ENCODE results near the gene KPNB1.
A peak's percentile ranks its signal among the peaks of the same experiment; 100 is the strongest.

KPNB1 gene

DNA sequence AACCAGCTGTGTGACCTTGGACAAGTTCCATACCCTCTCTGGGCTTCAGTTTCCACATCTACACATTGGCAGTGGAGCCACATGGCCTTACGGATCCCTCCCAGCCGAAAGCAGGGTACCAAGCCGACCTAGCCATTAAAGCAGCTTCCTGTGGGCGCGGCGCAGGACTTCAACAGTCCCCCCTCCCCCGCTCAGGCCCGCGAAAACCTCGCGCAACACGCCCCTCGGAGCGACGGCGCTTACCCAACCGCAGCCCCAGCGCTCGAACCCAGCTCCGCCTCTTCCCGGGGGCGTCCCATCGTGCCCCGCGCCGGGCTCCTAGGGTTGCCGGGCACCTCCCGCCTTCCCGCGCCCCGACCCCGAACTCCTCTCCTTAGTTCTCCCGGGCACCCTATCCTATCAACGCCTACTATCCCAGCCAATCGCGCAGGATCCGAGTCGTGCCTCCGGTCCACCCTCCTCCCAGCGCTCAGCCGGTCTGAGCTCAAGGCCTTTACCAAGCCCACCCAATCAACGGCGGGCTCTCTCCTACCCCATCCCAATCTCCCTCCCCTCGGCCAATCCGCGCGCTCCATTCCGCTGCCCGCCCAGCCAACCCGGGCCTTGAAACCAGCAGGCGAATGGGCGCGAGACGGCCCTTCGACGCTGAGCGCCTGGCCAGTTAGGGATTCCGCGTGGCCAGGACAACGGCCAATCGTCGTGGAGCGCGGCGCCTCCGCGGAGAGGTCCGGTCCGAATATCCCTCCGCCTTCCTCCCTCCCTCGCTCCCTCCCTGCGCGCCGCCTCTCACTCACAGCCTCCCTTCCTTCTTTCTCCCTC lies at the start of gene KPNB1:
TSS of gene KPNB1 (plus strand) at position 767 of the 819 bp plus-strand sequence. CDS start 326 bp downstream, outside the sequence.
- peaks cover 21% of the 10 kb centered on the region for H3K36me3 Mint-ChIP-seq
- peak within 1 kb of the TSS; percentile 94 for H3K4me3 Mint-ChIP-seq
- peaks cover 39% of the 10 kb centered on the region for H3K4me1 Mint-ChIP-seq
- no peaks in the 10 kb centered on the region for H3K27me3 Mint-ChIP-seq
- peak; percentile 92 for ATAC-seq
- H3K27ac Mint-ChIP-seq, result peak within 1 kb of the TSS; percentile 90
- no peaks in the 10 kb centered on the region for H3K9me3 Mint-ChIP-seq

DNA sequence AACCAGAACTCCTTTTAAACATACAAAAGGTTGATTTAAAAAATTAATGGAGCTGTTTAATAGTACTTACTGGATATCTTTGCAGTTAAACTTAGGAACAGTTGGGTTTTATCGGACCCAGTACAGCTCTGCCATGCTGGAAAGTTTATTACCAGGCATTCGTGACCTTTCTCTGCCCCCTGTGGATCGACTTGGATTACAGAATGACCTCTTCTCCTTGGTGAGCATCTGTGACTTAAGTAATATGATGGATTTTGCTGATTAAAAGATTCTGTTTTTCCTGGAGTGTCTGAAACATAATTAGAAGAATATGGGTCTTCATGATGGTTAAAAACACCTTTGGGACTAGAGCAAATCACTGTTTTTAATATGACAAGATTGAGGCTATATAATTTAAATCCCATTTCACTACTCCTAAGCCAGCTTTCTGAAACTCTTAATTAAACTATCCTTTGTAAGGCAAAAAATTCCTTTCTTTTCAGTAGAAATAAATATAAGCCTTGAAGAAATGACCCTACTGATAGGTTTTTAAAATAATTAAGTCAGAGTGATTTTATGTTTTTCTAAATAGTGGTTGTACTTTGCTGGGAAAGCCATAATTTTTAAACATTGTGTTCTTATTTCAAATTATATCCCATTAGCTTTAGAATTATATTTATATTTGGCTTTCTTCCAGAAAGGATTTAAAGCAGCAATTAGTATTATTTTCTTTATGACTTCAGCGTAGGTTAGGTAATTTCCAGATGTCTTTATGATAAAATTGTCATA lies 45.7 kb upstream of the KPNB1 start:
- Mint-ChIP-seq H3K4me1 (no peaks in the 10 kb centered on the region), H3K27ac (no peak overlapping the region), H3K9me3 (no peaks in the 10 kb centered on the region), H3K4me3 (no peak overlapping the region), H3K36me3 (peaks cover 52% of the 10 kb centered on the region), H3K27me3 (no peaks in the 10 kb centered on the region)
- no peak for ATAC-seq

DNA sequence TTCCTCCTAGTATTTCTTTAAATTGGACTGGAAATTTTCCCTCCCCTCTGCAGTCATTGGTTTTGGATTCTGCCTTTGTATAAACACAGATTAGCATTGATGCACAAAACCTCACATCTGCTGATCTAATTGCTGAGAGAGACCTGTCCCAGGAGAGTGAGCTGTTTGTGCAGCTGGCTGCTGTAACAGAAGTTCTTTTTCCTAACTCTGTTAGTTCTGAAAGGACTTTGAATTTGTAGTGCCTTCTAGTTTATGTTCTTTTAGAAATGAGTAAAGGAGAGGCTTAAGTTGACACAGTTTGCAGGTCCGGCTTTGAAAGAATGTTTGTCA lies 45.2 kb upstream of the KPNB1 start:
- H3K36me3 Mint-ChIP-seq, result peaks cover 55% of the 10 kb centered on the region
- no peak for ATAC-seq

DNA sequence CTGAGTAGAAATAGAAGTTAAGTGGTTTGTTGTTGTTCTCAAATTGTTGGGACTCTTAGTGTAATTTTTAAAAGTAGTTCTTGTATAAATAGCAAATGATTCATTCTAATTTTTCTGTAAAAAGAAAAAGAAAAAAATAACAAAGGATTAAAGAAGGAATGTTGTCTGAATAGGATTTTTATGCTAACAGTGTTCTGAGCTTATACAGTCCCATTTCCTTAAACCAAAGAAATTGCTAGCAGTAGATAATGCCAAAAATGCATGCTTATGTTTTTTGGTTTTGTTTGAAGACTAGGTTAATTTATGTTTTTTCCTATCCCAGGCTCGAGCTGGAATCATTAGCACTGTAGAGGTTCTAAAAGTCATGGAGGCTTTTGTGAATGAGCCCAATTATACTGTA lies 44.7 kb upstream of the KPNB1 start:
- Mint-ChIP-seq H3K4me3 (no peak overlapping the region), H3K9me3 (no peaks in the 10 kb centered on the region), H3K27ac (no peak overlapping the region), H3K27me3 (no peaks in the 10 kb centered on the region), H3K36me3 (peaks cover 59% of the 10 kb centered on the region), H3K4me1 (no peaks in the 10 kb centered on the region)
- no peak for ATAC-seq

More for the DNA sequence above, 45.2 kb upstream of the KPNB1 start:
- Mint-ChIP-seq H3K4me1 (no peaks in the 10 kb centered on the region), H3K9me3 (no peaks in the 10 kb centered on the region), H3K27me3 (no peaks in the 10 kb centered on the region), H3K4me3 (no peak overlapping the region), H3K27ac (no peak overlapping the region)

DNA sequence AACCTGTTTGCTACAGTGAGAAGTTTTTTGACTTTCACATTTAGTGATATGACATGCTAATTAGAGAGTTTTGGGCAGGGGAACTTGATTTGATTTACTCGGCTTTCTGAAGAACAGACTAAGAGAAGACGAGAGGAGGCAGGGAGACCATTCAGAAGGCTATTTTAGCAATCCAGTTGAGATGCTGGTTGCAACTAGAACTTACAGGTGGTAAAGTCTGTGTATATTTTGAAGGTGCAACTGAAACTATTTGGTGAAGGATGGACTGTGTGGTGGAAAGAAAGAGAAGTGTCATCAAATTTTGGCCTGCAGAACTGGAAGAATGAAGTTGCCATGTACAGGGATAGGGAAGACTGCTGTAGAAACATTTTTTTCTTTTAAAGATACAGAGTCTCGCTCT lies 42.2 kb upstream of the KPNB1 start:
- Mint-ChIP-seq H3K9me3 (no peaks in the 10 kb centered on the region), H3K4me1 (no peaks in the 10 kb centered on the region), H3K27ac (peak overlapping the region; percentile 7), H3K4me3 (no peak overlapping the region), H3K27me3 (no peaks in the 10 kb centered on the region), H3K36me3 (peaks cover 55% of the 10 kb centered on the region)
- ATAC-seq, result no peak

DNA sequence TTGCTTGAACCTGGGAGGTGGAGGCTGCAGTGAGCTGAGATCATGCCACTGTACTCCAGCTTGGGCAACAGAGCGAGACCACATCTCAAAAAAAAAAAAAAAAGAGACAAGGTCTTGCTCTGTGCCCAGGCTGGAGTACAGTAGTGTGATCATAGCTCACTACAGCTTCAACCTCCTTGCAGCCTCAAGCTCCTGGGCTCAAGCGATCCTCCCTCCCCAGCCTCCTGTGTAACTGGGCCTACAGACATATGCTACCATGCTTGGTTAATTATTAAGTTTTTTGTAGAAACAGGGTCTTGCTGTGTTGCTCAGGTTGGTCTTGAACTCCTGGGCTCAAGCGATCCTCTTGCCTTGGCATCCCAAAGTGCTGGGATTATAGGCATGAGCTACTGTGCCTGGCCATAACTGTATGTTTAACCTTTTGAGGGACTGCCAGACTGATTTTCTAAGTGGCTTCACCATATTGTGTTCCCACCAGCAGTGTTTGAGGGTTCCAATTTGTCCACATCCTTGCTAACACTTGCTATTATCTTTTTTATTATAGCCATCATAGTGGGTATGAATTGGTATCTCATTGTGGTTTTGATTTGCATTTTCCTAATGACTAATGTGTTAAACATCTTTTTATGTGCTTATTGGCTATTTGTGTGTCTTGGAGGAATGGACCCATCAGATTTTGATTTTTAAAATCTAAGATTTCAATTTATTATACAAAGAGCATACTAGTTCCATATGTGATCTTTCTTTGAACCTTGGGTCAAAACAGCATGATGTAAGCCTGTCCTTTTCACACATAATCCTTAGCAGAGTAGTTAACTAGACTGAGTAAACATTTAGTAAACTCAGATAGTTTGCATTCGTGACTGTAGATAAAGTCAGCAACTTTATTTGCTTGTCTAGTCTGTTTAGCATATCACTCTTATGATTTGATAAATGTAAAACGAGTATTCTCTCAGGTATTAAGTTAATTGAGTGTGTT lies 38.1 kb upstream of the KPNB1 start:
- H3K9me3 Mint-ChIP-seq, result no peaks in the 10 kb centered on the region
- no peaks in the 10 kb centered on the region for H3K27me3 Mint-ChIP-seq
- H3K4me3 Mint-ChIP-seq, result no peak overlapping the region
- ATAC-seq, result no peak
- no peaks in the 10 kb centered on the region for H3K4me1 Mint-ChIP-seq
- no peak overlapping the region for H3K27ac Mint-ChIP-seq
- peaks cover 40% of the 10 kb centered on the region for H3K36me3 Mint-ChIP-seq

DNA sequence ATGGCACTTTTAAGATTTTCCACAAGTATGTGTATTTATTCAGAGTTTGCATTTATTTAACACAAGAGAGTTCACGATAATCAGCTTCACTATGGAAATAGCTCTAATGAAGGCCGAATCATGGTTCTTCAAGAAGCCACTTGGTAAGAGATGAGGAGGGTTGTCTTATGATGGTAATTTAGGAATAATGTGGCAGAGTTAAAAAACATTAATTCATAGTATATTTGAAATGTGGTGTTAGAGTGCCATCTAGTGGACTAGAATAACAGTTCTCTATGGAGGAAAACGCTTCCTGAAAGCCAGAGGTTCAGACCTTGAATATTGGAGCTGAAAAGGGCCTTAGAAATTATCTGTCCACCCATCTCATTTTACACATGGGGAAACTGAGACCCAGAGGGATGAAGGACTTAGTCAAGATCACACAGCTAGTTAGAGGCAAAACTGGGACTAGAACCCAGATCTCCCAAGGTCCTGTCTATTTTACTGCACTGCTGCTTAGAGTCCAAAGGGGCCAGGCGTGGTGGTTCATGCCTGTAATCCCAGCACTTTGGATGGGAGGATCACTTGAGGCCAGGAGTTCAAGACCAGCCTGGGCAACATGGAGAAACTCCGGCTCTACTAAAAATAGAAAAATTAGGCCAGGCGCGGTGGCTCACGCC lies 33.8 kb upstream of the KPNB1 start:
- peak overlapping the region; percentile 30 for H3K27ac Mint-ChIP-seq
- H3K4me1 Mint-ChIP-seq, result no peaks in the 10 kb centered on the region
- H3K27me3 Mint-ChIP-seq, result no peaks in the 10 kb centered on the region
- no peak overlapping the region for H3K4me3 Mint-ChIP-seq
- H3K9me3 Mint-ChIP-seq, result no peaks in the 10 kb centered on the region
- peaks cover 28% of the 10 kb centered on the region for H3K36me3 Mint-ChIP-seq
- ATAC-seq, result no peak

DNA sequence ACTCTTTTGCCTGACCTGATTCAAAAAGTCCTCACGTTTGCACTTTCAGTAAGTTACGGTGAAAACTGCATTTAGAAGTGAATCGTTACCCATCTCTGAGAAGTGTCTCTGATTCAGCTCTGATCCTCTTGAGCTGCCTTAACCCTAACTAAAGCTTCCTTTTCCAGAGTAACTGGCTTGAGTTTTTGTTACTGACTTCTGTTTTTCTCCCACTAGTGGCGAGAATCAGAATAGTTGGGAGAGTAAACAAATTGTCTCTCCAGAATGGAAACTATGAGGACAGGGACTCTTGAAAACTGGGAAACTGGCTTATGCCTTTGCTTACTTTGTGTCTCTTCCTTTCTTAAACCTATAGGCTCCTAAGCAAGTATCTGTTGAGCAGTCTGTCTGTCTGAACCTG lies 31.3 kb upstream of the KPNB1 start:
- no peaks in the 10 kb centered on the region for H3K4me1 Mint-ChIP-seq
- H3K27me3 Mint-ChIP-seq, result no peaks in the 10 kb centered on the region
- H3K4me3 Mint-ChIP-seq, result no peak overlapping the region
- no peak overlapping the region for H3K27ac Mint-ChIP-seq
- no peaks in the 10 kb centered on the region for H3K9me3 Mint-ChIP-seq
- peaks cover 28% of the 10 kb centered on the region for H3K36me3 Mint-ChIP-seq
- no peak for ATAC-seq

DNA sequence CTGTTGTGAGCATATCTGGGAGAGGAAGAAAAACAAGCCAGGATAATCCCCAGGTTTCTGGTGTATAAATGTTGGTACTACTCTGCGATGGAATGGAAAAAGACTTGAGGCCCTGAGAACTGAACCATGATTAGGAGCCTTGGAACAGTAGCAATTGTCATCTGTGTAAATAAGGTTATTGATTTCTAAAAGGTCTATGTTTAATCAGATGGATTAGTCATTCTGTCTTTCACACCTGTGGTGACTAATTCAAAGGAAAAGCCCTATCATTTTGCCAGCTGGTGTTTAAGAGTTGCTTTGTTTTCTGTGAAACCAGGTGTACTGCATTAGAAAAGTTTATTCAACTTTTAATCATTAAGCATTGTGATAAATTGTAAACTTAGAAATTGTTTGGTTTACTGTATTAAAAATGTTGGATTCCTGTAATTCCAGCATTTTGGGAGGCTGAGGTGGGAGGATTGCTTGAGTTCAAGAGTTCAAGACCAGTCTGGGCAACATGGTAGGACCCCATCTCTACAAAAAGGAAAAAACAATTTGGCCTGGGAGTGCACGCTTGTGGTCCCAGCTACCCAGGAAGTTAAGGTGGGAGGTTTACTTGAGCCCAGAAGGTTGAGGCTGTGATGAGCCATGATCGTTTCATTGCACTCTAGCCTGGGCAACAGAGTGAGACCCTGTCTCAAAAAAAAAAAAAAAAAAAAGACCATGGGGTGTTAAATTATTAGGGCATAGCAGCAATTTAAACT lies 29.0 kb upstream of the KPNB1 start:
- peak overlapping the region; percentile 9 for H3K27ac Mint-ChIP-seq
- H3K36me3 Mint-ChIP-seq, result peaks cover 31% of the 10 kb centered on the region
- no peaks in the 10 kb centered on the region for H3K27me3 Mint-ChIP-seq
- ATAC-seq, result no peak
- no peak overlapping the region for H3K4me3 Mint-ChIP-seq
- no peaks in the 10 kb centered on the region for H3K9me3 Mint-ChIP-seq
- H3K4me1 Mint-ChIP-seq, result no peaks in the 10 kb centered on the region

DNA sequence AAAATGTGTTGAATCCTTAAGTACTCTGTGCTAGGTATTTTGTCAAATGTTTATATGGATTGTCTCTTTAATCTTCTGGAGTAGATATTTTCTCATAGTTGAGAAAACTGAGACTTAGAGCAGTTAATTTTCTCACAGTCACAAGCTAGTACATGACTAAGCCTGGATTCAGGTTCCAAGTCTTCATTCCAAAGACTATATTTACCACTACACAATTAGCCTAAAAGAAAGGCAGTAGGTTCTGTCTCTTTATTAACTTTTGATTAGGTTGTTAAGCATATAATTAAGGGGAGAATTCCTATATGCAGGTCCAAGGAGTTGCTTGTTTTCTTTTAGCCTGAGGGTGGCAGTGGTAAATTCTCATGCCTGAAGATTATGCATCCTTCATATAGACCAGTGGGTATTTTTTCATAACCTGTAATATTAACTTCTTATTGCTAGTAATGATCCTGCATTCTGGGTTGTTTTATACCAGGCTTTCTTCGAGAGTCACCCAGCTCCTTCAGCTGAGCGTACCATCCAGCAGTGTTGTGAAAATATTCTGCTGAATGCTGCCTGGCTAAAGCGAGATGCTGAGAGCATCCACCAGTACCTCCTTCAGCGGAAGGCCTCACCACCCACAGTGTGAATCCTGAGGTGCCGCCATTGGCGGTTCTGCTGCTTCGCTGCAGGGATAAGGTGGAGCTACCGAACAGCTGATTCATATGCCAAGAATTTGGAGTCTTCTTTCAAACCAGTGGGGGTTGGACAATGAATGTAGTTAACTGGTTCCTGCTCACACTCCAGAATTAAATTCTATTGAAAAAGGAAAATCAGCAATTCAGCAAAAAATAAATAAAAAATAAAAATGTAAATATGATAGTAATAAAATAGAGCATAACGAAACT lies 28.2 kb upstream of the KPNB1 start:
- peaks cover 26% of the 10 kb centered on the region for H3K36me3 Mint-ChIP-seq

DNA sequence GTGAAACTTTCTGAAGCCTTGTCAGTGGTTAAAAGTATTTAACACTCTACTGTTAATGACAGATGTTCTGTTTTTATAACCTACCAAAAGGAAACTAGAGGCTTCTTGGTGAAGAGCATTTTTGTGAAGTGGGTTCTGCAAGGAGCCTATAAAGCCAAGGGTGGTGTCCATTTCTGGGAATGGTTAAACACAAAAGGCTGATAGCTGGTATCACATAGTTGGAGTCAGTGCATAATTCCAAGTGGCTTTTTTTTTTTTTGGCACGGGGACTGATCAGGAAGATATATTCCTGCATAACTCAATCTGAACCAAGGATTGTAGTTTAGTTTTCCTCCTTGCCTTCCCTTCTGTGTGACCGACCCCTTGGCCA lies 27.6 kb upstream of the KPNB1 start:
- Mint-ChIP-seq H3K36me3 (peaks cover 26% of the 10 kb centered on the region), H3K4me1 (no peaks in the 10 kb centered on the region), H3K27me3 (no peaks in the 10 kb centered on the region), H3K9me3 (no peaks in the 10 kb centered on the region), H3K27ac (no peak overlapping the region), H3K4me3 (no peak overlapping the region)
- ATAC-seq, result no peak

More for the DNA sequence above, 28.2 kb upstream of the KPNB1 start:
- Mint-ChIP-seq H3K4me1 (no peaks in the 10 kb centered on the region), H3K27me3 (no peaks in the 10 kb centered on the region), H3K9me3 (no peaks in the 10 kb centered on the region), H3K27ac (no peak overlapping the region), H3K4me3 (no peak overlapping the region)
- no peak for ATAC-seq

DNA sequence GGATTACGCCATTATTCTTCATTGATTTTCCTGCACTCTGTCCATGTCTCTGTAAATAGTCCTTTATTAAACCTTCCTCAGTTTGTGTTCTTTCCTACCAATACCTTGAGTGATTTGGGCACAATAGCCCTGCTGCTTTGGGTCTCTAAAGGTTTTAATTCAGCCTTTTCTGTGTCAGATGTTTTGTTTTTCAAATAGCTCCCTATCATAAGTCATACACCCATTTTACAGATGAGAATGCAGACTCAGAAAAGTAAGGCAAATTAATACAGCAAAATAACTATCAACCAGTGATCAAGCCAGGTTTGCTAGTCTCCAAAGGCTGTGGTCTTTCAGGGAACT lies 25.0 kb upstream of the KPNB1 start:
- H3K27me3 Mint-ChIP-seq, result no peaks in the 10 kb centered on the region
- no peak overlapping the region for H3K4me3 Mint-ChIP-seq
- H3K4me1 Mint-ChIP-seq, result no peaks in the 10 kb centered on the region
- peaks cover 14% of the 10 kb centered on the region for H3K36me3 Mint-ChIP-seq
- no peak for ATAC-seq
- H3K27ac Mint-ChIP-seq, result no peak overlapping the region
- no peaks in the 10 kb centered on the region for H3K9me3 Mint-ChIP-seq

DNA sequence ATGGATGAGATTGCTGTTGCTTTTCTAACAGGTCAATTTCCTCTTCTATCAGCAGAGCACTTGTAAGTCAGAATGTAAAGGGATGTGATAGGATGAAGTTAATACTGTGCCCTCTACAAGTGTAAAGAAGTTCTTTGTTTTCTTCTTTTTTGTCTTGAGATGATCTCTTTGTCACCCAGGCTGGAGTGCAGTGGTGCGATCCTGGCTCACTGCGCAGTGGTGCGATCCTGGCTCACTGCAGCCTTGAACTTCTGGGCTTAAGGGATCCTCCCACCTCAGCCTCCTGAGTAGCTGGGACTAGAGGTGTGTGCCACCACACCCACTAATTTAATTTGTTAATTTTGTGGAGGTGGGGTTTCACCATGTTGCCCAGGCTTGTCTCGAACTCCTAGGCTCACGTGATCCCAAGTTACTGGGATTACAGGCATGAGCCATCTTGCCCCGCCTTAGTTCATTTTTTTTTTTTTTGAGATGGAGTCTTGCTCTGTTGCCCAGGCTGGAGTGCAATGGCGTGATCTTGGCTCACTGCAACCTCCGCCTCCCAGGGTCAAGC lies 21.6 kb upstream of the KPNB1 start:
- no peak for ATAC-seq
- Mint-ChIP-seq H3K9me3 (no peaks in the 10 kb centered on the region), H3K27ac (no peak overlapping the region), H3K27me3 (no peaks in the 10 kb centered on the region), H3K4me1 (no peaks in the 10 kb centered on the region), H3K36me3 (peaks cover 11% of the 10 kb centered on the region), H3K4me3 (no peak overlapping the region)

Data from stimulated activated memory B cell treated with anti-CD40 and anti-IgM and Interleukin-4, amounts not matched to agents 10 μg/mL and 1 μg/mL and 100 μg/mL, for 72 hours (primary cell).